Stimulated activated CD4-positive, alpha-beta T cell treated with anti-CD3 and anti-CD28 coated beads, Interleukin-12 subunit alpha, Interleukin-12 subunit beta, amount 100 ng/mL, for 4 hours (primary cell): ENCODE results near the gene COL6A1.

ENCODE experiments used
- DNase-seq: peaks from one replicate; pipeline ENCODE4 v3.0.0-alpha.2; 2020

The COL6A1 gene

DNA sequence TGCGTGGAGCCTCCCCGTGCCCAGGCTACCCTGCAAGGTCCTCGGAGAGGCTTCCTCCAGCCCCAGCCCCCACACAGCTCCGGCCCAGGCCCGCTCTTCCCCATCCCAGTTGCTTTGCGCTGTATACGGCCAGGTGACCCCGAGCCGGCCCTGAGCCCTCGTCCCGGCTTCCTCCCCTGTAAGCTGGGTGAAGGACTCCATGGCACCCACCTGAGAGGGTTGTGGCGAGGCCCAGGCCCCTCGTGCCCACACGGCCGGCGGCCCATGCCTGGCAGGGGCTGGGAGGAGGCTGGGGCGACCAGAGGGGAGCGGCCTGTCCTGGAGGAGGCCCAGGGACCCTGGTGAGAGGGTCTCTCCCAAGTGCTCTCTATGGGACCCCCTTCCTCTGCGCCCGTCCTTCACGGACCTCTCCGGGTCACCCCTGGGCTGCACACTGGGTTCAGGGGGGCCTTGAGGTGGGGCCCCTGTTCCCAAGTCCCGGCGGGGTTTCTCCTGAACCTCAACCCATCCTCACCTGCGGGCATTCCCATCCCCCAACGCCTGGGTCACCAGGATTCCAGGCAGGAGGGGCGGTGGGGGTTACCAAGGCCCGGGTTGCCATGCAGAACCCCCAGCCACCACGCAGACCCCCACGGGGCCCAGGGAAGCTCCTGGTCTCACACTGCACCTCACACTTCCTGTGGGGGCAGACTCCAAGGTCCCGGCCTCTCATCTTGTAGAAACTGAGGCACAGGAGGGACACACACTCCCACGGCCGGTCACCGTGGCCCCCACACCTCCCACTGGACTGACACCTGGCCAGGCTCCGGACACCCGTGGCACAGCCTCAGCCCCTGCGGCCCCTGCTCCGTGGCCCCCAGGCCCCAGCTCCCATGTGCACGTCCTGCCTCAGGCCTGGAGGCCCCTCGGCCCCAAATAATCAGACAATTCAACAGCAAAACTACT is 25.2 kb downstream of the COL6A1 start:
- DNase-seq, result no peak

DNA sequence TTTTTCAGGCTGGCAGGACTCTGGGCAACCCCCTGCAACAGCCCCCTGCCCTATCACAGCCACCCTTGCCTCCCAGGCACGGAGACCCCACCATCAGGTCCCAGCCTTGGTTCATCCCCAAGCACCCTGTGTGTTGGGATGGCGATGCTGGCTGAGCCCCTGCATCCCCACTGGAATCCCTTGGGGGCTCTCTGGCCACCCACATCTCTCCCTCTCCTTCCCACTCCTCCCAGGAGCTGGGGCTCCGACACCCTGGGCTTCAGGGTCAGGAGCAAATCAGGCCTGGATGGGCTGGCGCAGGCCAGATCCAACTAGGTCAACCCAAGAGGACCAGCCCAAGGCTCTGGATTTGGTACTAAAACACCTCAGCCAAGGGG is 25.9 kb downstream of the COL6A1 start:
- DNase-seq, result no peak

DNA sequence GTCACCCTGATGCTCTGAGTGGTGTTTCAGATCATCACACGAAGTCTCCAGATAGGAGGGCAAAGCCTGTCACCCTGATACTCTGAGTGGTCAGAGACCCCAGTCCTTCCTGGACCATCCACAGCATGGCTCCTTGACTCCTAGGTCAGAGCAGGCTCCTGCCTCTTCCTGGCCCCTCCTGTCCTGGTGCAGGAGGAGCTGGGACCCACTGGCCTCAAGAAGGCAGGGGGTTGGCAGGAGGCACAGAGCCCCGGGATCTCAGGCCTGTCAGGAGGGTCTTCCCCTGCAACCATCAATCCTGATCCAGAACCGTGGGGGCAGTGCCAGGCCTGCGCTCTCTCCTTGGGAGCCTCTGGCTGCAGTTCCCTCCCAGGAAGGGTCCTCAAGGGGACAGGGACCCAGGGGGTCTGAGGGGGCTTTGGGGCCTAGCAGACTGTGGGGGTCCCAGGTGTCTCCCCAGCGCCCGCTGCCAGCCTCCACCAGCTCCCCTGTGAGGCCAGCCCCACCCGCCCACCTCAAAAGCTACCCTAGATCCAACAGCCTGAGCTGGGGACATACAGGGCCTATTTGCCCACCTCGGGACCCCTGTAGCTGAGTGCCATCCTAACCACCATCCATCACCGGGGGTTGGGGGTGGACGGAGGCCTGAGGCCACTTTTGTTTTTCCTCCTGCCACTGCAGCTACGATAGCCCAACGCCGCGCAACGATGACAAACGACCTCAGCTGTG is 27.5 kb downstream of the COL6A1 start:
- no peak for DNase-seq

DNA sequence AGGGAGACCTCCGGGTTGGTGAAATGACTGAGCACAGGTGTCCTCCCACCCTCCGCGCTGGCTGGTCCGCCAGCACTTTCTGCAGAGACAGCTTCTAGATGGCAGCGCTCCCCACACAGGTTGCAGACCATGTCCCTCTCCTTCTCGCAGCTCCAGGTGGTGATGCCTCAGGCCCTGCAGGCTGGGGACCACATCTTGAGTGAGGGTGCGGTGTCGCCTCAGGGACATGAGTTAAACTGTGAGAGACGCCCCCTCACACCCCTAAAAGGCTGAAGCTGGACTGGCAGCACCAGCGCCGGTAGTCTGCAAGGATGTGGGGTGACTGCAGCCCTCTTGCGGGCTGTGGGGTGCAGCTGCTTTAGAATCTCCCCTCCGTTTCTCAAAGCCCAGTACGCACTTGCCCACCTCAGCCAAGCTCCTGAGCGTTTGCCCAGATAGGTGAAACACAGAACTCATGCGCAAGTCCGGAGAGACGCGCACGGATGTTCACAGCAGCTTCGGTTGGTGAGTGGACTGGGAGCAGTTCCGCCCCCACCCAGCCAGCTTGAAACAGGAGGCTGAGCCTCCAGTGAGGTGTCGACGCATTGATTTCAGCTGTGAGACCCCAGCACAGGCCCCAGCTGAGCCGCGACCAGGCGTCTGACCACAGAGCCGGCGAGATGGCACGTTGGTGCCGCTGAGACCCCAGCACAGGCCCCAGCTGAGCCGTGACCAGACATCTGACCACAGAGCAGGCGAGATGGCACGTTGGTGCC is 28.6 kb downstream of the COL6A1 start:
- DNase-seq, result no peak

DNA sequence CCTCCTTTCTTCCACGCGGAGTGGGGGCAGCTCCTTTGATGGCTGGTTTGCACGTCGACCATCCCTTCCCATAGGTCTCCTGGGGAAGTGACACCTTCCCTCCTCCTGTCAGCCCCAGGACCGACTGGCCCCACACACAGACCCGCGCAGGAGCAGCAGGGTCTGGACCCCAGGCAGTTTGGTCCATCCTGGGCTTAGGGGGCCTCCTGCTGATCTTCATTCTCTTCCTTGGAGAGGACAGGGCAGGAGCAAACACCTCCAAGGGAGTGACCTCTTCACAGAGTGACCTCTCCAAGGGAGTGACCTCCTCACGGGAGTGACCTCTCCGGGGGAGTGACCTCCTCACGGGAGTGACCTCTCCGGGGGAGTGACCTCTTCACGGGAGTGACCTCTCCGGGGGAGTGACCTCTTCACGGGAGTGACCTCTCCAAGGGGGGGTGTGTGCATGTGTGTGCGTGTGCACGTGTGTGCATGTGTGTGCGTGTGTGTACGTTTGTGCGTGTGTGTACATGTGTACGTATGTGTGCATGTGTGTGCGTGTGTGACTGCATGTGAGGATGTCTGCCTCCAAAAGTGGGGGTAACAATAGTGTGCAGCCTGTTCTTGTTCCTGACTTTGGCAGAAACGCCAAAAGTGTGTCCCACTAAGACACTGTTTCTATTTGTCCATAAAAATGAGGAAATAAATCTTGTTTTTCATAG is 29.8 kb downstream of the COL6A1 start:
- no peak for DNase-seq

DNA sequence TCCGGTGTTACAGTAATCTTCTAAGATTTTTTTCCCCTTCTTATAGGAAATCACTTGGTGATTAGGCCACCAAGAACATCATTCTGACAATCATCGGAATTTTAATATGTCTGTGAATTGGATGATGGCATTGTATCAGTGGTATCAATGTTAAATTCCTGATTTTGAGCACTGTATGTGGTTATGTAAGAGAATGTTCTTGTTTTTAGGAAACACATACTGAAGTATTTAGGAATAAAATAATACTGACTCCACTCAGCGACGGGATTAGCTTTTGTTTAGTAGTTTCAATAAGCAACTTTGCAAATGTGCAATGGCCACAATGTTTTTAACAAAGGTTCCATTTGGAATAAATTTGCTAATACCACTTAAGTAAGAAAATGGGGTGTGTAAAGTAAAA is 30.6 kb downstream of the COL6A1 start:
- DNase-seq, result no peak

DNA sequence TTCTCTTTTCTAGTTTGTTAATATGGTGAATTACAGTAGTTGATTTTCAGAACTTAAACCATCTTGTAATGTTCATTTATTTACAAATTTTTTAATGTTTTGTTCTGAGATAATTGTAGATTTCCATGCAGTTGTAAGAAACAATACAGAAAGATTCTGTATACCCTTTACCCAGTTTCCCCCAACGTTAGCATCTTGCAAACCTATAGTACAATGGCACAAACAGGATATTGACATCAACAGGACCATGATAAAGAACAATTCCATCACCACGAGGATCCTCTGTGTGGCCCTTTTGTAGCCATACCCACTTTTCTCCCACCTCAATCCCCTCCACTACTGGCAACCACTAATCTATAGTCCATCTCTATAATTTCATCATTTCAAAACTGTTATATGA is 33.3 kb downstream of the COL6A1 start:
- DNase-seq, result no peak

DNA sequence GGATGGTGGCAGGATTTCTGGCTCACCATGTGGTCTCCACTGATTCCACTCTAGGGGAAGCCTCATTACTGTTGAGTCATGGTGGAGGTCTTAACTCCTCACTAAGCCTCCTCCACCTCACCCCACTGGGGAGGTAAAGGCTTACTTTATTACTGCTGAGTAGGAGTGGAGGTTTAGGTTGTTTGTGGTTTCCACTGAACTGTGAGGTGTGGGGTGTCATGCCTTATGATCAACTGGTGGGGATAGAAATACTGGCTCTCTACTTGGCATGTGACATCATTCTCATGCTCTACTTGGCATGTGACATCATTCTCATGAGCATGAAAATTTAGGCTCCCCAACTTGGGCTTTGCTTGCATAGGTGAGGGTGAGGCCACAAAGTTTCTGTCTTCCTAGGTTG is 35.6 kb downstream of the COL6A1 start:
- DNase-seq, result no peak

DNA sequence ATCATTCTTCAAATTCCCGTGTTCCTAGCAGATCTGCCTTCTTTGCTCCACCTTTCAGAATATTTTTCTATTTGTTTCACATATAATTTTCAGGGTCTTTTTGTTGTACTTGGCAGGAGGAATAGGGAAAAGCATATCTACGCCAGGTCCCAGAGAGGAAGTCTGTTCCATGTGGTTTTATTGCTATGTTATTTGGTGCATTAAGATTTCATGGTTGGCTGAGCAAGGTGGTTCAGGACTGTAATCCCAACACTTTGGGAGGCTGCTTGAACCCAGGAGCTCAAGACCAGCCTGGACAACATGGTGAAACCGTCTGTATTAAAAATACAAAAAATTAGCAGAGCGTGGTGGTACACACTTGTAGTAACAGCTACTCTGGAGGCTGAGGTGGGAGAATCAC is 36.1 kb downstream of the COL6A1 start:
- DNase-seq, result no peak

DNA sequence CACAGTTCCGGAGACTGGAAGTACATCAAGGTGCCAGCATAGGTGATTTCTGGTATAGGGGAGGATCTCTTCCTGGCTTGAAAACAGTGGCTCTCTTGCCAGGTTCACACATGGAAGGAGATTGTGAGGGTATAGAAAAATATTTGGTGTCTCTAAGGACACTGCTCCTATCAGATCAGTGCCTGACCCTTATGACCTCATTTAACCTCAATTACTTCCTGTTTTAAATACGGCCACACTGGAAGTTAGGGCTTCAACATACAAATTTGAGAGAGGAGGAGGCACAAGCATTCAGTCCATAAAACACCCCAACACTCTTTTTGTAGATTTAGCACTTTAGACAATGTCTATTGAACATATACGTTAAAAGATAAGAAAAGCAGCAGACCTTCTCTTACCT is 37.0 kb downstream of the COL6A1 start:
- no peak for DNase-seq

DNA sequence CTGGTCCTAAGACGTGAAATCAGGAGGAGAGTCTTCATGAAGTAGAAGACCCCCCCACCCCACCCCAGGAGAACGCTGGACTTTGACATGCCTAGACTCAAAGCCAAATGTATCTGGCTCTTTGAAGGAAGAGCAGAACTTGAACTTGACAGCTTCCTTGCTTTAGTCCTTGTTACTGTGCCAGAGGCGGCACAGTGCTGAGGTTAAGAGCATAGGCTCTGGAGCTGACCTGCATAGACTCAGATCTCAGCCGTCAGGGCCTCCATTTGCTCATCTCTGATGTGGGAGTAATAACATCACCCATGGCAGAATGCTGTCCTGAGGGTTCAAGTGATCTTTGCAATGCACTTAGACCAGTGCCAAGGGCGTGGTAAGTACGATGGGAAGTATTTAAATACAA is 39.0 kb downstream of the COL6A1 start:
- DNase-seq, result no peak

DNA sequence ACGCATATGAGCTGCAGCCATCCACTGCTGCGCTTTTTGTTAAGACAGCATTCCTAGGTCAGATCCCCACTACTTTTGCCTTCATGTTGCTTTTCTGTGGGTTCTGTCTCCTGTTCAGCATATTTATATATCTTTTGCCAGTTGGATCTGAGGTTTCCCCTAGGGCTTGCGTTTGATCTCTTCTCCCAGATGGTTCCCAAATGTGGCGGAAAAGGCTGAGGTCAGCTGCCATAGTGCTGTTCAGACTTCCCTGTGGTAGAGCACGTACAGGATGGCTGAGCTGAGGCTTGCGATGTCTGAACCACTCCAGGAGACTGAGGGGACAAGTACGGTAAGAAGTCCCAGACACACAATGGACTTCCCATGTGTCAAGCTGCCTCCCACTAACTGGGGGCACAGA is 39.8 kb downstream of the COL6A1 start:
- no peak for DNase-seq

DNA sequence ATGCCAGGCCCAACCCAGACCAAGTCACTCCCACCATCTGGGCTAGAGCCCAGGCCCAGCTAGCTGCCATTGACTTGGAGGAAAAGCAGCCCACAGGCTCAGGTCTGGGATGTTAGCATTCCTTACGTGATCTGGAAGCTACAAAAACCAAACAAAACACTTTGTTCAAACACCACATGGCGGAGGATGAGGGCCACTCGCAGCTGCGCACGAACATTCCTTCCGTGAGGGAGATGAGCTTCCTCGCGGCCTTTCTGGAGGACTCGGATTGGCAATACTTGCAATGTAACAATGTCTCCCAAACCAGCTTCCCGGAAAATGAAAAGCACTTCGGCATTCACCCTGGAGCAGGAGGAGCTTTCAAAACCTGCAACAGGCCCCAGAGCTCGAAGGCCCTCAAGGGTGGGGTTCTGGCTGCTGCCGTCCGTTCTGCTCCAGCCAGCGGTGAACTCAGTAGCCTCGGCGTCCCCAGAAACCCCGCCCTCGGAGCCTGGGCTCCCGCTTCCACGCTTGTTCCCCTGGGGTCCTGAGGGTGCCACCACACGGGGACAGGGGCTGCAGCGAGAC is 40.5 kb downstream of the COL6A1 start:
- DNase-seq, result no peak

DNA sequence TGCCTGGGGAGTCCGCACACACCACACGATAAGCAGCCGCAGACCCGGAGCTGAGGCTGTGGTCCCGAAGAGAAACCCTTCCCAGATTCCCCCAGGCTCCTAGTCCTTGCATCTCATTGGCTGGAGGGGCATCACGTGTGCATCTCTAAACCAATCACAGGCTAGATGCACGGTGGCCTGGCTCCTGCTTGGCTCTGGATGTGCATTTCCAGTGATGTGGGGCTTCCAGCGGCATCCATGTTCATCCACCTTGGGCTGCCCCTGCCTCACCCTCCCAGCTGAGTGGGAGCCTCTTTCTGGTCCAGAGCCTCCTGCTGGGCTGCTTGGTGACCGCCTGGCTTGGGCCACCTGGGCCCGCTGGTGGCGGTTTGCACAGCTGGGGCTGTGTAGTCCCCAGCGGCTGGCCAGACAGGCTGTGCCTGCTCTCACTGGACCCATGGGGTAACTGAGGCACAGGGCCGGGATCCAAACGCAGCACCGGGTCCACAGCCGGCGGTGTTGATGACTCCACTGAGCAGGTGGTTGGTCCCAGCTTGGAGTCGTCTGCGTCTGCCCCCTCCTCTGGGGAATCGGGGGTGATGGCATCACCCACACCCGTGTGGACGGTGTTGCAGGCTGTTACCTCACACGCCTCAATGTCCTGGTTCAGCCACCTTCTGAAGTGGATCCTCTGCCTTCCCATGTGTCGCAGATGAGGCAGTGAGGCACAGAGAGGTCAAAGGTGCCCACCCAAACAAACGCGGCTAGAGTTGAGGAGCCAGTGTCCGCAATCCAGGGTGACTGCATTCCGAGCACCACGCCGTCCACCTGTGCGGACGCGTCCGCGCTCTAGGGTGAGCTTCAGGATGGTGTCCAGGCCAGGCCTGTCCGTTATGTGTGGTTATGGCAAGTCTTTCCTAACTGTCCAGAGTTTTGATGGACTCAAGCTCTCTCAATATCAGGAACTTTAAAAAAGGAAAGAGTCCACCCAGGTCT is 41.3 kb downstream of the COL6A1 start:
- no peak for DNase-seq

DNA sequence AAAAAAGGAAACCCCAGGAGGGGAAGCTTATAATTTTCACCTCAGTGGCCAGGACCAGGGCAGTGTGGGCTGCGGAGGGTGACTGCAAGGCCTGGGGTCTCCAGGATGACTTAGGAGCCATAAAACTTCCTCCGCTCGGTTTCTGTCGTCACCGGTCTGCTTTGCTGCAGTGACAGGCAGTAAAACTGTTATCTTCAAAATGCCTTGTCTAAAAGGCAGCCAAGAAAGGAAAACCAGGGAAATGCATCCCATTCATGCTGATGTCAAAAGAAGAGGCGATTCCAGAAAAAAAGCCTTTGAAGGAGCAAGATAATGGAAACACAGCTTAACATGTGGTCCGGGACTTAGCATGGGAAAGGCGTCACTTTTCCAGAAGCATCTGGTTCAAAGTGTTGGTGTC is 42.0 kb downstream of the COL6A1 start:
- DNase-seq, result no peak

DNA sequence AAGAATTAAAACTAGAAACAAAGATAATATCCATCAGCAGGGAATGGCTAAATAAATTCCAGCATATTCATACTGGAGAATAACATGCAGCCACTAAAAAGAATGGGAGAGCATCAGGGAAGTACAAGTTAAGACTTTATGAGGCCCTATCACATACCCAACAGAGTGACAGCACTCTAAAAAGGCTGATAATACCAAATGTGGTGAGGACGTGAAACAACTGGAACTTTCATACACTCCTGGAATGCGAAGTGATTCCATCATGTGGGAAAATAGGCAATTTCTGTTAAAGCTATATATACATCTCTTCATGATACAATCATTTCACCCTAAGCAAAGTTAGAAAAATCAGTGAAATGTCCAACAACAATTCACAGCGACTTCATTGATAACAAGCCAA is 42.6 kb downstream of the COL6A1 start:
- DNase-seq, result no peak

DNA sequence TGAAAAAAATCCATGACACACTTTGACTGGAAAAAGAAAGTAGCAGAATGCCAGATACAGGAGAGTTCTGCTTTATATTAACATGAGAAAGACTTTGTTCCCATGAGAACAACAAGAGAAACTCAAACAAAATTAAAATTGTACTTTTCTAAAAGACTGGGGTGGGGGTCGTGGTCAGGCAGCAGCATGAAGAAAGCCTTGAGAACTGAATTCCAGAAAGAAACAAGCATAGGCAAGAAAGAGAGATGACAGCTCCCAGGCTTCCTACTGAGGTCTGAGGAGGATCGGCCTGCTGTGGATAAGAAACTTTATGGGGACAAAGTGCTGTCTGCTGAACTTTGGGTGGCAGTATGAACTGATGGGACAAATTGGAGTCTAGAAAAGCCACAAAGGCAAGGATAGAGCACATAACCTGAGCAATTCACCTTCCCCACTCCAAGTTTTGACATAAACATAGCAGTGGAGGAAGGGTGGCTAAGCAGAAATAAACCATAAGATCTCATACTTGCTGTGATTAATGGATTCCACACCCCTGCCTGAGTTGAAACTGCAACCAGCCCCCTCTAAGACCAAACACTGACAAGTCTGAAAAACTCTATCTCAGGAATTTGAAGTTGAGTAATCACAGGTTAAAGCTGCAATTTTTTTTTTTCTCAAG is 43.7 kb downstream of the COL6A1 start:
- no peak for DNase-seq

DNA sequence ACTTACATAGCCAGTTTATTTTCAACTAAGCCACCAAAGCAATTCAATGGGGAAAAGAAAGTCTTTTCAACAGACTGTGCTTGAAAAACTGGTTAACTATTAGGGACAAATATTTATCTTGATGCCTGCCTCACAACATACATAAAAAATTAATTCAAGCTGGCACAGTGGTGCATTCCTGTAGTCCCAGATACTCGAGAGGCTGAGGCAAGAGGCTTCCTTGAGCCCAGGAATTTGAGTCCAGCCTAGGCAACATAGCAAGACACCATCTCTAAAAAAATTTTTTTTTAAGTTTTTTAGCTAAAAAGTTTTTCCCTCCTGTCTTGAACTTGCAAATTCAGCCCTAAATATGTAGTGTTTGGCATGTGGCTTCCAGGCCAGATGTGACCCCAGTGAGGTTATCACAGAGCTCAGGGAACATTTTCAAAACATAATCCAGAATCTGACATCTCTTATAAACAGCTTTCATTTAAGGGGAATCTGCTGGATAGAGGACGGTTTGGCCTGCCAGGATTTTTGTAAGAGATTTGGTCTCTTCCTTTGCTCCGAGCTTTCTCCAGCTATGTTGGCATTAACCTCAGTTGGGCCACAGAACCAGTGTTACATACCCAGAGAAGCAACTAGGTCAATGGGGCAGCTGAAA is 46.4 kb downstream of the COL6A1 start:
- no peak for DNase-seq

DNA sequence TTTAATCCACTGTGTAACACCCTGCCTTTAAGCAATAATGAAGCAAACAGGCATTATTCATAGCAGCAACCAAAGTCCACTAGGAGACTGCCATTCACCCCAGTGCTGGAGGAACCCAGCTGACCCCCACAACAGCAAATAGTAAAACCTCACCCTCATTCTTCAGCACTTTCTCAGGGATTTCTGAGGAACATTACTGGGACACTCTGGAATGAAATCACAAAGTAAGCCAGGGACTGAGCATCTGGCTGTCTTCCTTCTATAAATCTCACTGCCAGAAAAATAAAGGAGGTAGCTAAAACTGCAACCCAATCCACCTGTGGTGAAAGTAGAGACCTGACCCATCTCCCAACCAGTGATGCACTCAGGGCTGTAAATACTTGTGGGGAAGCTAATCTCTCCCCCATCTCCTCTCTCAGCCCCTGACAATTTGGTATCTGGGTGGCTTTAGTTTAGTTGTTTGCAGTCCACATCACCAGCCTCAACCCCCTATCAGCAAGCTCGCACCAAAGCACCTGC is 47.1 kb downstream of the COL6A1 start:
- no peak for DNase-seq
